Thymus (tissue), 11 donors: ENCODE measurements around the gene F2RL1. TPM values are rescaled to one million over a fixed set of nuclear protein-coding genes. Genes with fewer than 3 reads are reported as not detected.

Source experiments
- DNase-seq, 9 donors: peaks; one replicate each; pipeline ENCODE4 v3.0.0-alpha.2; 2013; ENCODE audit warnings: low spot score in 9 of 9, low read depth in 6 of 9, missing footprints in 1 of 9
- H3K27ac ChIP-seq, 2 donors: one replicate each; pipeline ENCODE4 v1.5.1; 2013; ENCODE audit warnings: control low read depth in 1 of 2, low read depth in 1 of 2, low read length in 1 of 2, mild to moderate bottlenecking in 1 of 2, moderate library complexity in 1 of 2
- H3K27me3 ChIP-seq, 2 donors: one replicate each; pipeline ENCODE4 v1.5.1; 2013; ENCODE audit warnings: low read length in 1 of 2; ENCODE audit not compliant: control insufficient read depth in 2 of 2, insufficient read depth in 1 of 2
- H3K36me3 ChIP-seq, 2 donors: one replicate each; pipeline ENCODE4 v1.5.1; 2013; ENCODE audit warnings: low read length in 1 of 2, mild to moderate bottlenecking in 1 of 2, moderate library complexity in 1 of 2; ENCODE audit not compliant: control insufficient read depth in 2 of 2, insufficient read depth in 2 of 2
- H3K4me1 ChIP-seq, 2 donors: one replicate each; pipeline ENCODE4 v1.5.1; 2013; ENCODE audit warnings: low read length in 2 of 2; ENCODE audit not compliant: control insufficient read depth in 2 of 2, insufficient read depth in 2 of 2
- H3K4me3 ChIP-seq, 2 donors: one replicate each; pipeline ENCODE4 v1.5.1; 2013; ENCODE audit warnings: low read length in 2 of 2, control low read depth in 1 of 2, mild to moderate bottlenecking in 1 of 2
- H3K9me3 ChIP-seq, 2 donors: one replicate each; pipeline ENCODE4 v1.5.1; 2013; ENCODE audit warnings: low read length in 1 of 2, mild to moderate bottlenecking in 1 of 2; ENCODE audit not compliant: control insufficient read depth in 2 of 2, insufficient read depth in 1 of 2
- WGBS: extraction: QIAGEN DNeasy Blood & Tissue Kit; methylation state at CpG from one replicate; pipeline ENCODE4 v1.1.7; 2013; 5-methylcytosine and 5-hydroxymethylcytosine counted together
- polyA plus RNA-seq: library from polyadenylated mRNA; stranded (reverse); fragments of 200-250 nt; gene quantifications from one replicate; pipeline ENCODE4 v1.2.3, GENCODE V29; 2013
- total RNA-seq: library from RNA; stranded (reverse); fragments of 120-200 nt; gene quantifications from one replicate; pipeline ENCODE4 v1.2.4, GENCODE V29; 2013
- donor health status: healthy.

F2RL1 gene
- total and polyA plus RNA-seq, 2 donors, result 0.66 to 3.0 TPM

GRCh38 chr5:76836181-76836580, 17.4 kb downstream of the F2RL1 start:
- H3K9me3 ChIP-seq, result no peaks in the 10 kb centered on the region
- no peak overlapping the region for H3K4me3 ChIP-seq
- no peaks in the 10 kb centered on the region for H3K27me3 ChIP-seq
- H3K36me3 ChIP-seq, result no peaks in the 10 kb centered on the region
- no peaks in the 10 kb centered on the region for H3K4me1 ChIP-seq
- 98% methylated on average over 2 of the region's 2 CpGs for WGBS
- H3K27ac ChIP-seq, result no peak overlapping the region
- DNase-seq, result no peak

DNA sequence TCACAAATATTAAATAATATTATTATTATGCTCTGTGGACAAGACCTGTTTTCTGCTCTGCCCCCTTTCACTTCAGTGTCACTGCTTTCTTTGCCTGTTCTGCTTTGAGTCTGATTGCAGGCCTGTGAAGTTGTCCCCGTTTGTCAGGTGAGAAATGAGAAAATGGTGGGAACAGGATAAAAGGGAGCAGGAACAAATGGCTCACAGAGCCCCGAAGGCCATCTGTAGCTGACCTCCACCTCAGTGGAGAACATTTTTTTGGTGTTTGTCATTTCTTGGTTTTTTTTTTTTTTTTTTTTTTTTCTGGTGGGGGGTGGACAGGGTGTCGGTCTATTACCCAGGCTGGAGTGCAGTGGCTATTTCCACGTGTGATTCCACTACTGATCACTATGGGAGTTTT, 17.8 kb downstream of the F2RL1 start:
- 97% methylated on average over 4 of the region's 4 CpGs for WGBS
- H3K27ac ChIP-seq, result no peak overlapping the region
- H3K4me3 ChIP-seq, result no peak overlapping the region

DNA sequence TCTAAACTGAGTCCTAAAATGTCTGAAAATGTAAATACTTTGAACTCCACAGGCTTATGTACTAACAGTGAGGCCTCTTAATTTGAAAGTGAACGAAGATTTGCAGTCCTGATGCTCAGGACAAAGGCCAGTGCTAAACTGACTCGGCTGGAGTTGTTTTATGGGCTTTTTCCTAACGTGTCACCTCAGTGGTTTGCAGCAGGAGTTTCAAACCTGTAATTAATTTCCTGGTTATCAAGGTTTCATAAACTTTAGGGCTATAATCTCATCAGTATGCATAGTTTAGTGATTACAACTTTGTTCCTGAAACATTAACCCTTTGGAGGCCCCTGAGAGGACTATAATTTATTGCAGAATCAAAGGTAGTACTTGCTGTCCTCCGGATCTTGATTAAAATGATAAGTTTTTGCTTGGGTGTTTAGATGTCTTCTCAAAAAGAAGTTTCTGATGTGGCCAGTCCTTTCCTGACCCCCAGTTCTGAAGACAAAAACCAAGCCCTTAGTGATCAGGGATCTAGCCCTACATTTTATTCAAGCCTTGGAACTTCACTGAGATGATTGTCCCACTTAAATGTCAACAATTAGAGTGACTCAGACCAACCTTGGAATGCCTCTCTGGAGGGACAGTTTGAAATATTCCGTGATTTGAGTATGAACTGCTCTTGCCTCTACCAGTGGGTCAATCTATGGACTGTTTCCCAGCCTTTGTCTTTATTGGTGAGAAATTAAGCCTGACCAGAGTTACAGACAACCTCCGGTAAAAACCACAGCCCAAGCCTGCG, 19.8 kb downstream of the F2RL1 start:
- WGBS, result 69% methylated on average over 7 of the region's 7 CpGs
- H3K27me3 ChIP-seq, result no peaks in the 10 kb centered on the region
- H3K4me1 ChIP-seq, result no peaks in the 10 kb centered on the region
- H3K27ac ChIP-seq, result no peak overlapping the region
- H3K4me3 ChIP-seq, result no peak overlapping the region
- no peaks in the 10 kb centered on the region for H3K9me3 ChIP-seq
- DNase-seq, result no peak
- H3K36me3 ChIP-seq, result no peaks in the 10 kb centered on the region

More for the DNA sequence above, 17.8 kb downstream of the F2RL1 start:
- Histone ChIP-seq H3K27me3 (no peaks in the 10 kb centered on the region), H3K9me3 (no peaks in the 10 kb centered on the region), H3K4me1 (no peaks in the 10 kb centered on the region), H3K36me3 (no peaks in the 10 kb centered on the region)
- DNase-seq, result no peak

- Histone ChIP-seq H3K4me3 (no peak overlapping the region), H3K9me3 (no peaks in the 10 kb centered on the region), H3K4me1 (no peaks in the 10 kb centered on the region), H3K27me3 (no peaks in the 10 kb centered on the region), H3K27ac (no peak overlapping the region), H3K36me3 (no peaks in the 10 kb centered on the region)
- 90% methylated on average over 3 of the region's 3 CpGs for WGBS
- DNase-seq, result no peak
Observed at GRCh38 chr5:76841361-76841760, 22.5 kb downstream of the F2RL1 start.

- no peaks in the 10 kb centered on the region for H3K36me3 ChIP-seq
- no peak for DNase-seq
- no peaks in the 10 kb centered on the region for H3K9me3 ChIP-seq
- H3K27me3 ChIP-seq, result no peaks in the 10 kb centered on the region
- WGBS, result 94% methylated on average over 3 of the region's 3 CpGs
- H3K4me1 ChIP-seq, result peaks cover 6 to 20% of the 10 kb centered on the region in 2 donors
- no peak overlapping the region for H3K4me3 ChIP-seq
- no peak overlapping the region for H3K27ac ChIP-seq
Observed at GRCh38 chr5:76845890-76846289, 27.1 kb downstream of the F2RL1 start.

GRCh38 chr5:76849419-76850291, 30.8 kb downstream of the F2RL1 start, which contains the start of gene S100Z:
TSS of gene S100Z (plus strand) at chr5:76850014. CDS start at chr5:76875360, 25,346 bp downstream.
- H3K27ac ChIP-seq, result peak within 1 kb of the TSS in 1 of 2 donors; percentile 81

DNA sequence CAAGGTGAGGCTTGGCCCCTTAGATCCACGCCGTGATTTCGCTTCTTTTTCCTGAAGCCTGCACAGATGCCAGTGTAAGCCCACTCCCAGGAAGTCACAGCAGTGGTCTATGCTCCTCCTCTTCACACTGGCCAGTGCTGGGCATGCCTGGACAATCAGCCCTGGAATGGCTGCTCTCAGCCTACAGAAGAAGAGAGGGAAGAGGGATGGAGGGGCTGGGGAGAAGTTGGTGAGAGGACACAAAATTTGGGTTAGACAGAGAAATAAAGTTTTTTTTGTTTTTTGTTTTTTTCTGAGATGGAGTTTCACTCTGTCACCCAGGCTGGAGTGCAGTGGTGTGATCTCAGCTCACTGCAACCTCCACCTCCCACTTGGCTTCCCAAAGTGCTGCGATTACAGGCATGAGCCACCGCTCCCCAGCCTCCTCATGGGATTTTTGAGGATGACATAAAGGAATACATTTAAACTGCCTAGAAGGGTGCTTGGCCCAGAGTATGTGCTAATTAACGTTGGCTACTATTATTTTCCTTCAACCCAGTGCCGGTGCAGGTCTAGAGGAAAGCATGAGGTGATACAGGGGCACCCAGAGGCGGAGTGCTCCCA, 31.8 kb downstream of the F2RL1 start:
- Histone ChIP-seq H3K36me3 (no peaks in the 10 kb centered on the region), H3K4me3 (peak overlapping the region in 1 of 2 donors; percentile 12), H3K4me1 (peaks cover 8 to 42% of the 10 kb centered on the region in 2 donors), H3K27me3 (no peaks in the 10 kb centered on the region), H3K27ac (peak overlapping the region in 1 of 2 donors; percentile 81), H3K9me3 (peaks cover 0 to 10% of the 10 kb centered on the region in 2 donors)
- no peak for DNase-seq
- WGBS, result 58% methylated on average over 8 of the region's 8 CpGs

More at GRCh38 chr5:76849419-76850291, 30.8 kb downstream of the F2RL1 start, which contains the start of gene S100Z:
- Histone ChIP-seq H3K4me1 (peaks cover 8 to 34% of the 10 kb centered on the region in 2 donors), H3K27me3 (no peaks in the 10 kb centered on the region), H3K9me3 (peaks cover 0 to 3% of the 10 kb centered on the region in 2 donors), H3K4me3 (peak within 1 kb of the TSS in 1 of 2 donors; percentile 12), H3K36me3 (no peaks in the 10 kb centered on the region)
- WGBS, result 39% methylated on average over 18 of the region's 18 CpGs
- DNase-seq, result peak in 6 of 9 donors; percentile 32 to 85 (median 56)

GRCh38 chr5:76851728-76852369, 33.0 kb downstream of the F2RL1 start:
- Histone ChIP-seq H3K9me3 (peaks cover 0 to 10% of the 10 kb centered on the region in 2 donors), H3K4me3 (no peak overlapping the region), H3K36me3 (no peaks in the 10 kb centered on the region), H3K4me1 (peaks cover 8 to 53% of the 10 kb centered on the region in 2 donors), H3K27me3 (no peaks in the 10 kb centered on the region), H3K27ac (no peak overlapping the region)
- WGBS, result 32% methylated on average over 7 of the region's 7 CpGs
- DNase-seq, result no peak
